ENCODE results near the gene SLC39A5. TPM values are rescaled to one million over a fixed set of nuclear protein-coding genes. Genes with fewer than 3 reads are reported as not detected.

The SLC39A5 gene
- total and polyA plus RNA-seq, 2 of the 8 experiments (the other 6 are each of a cell fraction or from before 2014, with no cell fraction given), result 0.27 TPM; not detected in 1

DNA sequence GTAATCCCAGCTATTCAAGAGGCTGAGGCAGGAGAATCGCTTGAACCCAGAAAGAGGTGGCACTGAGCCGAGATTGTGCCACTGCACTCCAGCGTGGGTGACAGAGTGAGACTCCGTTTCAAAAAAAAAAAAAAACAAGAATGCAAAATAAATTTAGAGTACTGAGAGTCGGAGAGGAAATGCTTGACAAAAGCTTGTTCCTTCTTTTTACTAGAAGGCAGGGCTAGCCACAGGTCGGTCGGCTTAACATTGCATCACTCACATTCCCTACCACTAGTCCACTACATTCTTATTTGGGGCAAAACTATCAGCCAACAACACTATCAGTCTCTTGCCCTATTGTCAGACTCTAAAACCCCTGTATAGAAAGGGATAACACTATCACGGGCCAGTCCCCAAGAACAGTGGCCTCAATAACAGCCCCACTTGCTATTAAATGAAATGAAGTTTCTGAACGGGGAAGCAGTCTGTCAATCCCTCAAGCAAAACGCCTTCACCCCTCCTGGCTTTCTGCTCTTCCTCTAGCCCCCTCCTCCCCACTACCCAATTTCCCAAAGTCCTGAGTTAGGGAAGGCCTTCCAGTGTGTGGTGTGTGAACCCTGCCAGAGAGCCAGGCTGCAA is 9.1 kb upstream of the SLC39A5 start (continued):
- no peak for TF ChIP-seq EZH2 (IDR thresholded peaks at IDR 0.05; ENCODE audit: low read depth, low read length, severe bottlenecking)
- TF ChIP-seq KDM5A (IDR thresholded peaks at IDR 0.05; ENCODE audit: low read length), result 0 out of 2 replicates have a peak, but pooled peaks have one; percentile 2
